Stimulated activated memory B cell treated with anti-CD40 and anti-IgM and Interleukin-4, amounts not matched to agents 10 μg/mL and 1 μg/mL and 100 μg/mL, for 72 hours (primary cell): Measurements from ENCODE around the gene BCLAF1.
A peak's percentile ranks its signal among the peaks of the same experiment; 100 is the strongest.

Source experiments
- ATAC-seq: fragments of 150-1000 bp; cut with Tn5 transposase; 2 replicates; pipeline ENCODE4 v1.10.0; 2021
- H3K27ac Mint-ChIP-seq: one replicate; pipeline ENCODE4 v1.8.0; 2022; ENCODE audit warnings: mild to moderate bottlenecking, mixed read lengths
- H3K27me3 Mint-ChIP-seq: one replicate; pipeline ENCODE4 v1.8.0; 2022; ENCODE audit warnings: mixed read lengths
- H3K36me3 Mint-ChIP-seq: one replicate; pipeline ENCODE4 v1.8.0; 2022; ENCODE audit warnings: mixed read lengths
- H3K4me1 Mint-ChIP-seq: one replicate; pipeline ENCODE4 v1.8.0; 2022; ENCODE audit warnings: mixed read lengths
- H3K4me3 Mint-ChIP-seq: one replicate; pipeline ENCODE4 v1.8.0; 2022; ENCODE audit warnings: mild to moderate bottlenecking, moderate library complexity, mixed read lengths
- H3K9me3 Mint-ChIP-seq: one replicate; pipeline ENCODE4 v1.8.0; 2022; ENCODE audit warnings: mixed read lengths

Gene BCLAF1, protein sequence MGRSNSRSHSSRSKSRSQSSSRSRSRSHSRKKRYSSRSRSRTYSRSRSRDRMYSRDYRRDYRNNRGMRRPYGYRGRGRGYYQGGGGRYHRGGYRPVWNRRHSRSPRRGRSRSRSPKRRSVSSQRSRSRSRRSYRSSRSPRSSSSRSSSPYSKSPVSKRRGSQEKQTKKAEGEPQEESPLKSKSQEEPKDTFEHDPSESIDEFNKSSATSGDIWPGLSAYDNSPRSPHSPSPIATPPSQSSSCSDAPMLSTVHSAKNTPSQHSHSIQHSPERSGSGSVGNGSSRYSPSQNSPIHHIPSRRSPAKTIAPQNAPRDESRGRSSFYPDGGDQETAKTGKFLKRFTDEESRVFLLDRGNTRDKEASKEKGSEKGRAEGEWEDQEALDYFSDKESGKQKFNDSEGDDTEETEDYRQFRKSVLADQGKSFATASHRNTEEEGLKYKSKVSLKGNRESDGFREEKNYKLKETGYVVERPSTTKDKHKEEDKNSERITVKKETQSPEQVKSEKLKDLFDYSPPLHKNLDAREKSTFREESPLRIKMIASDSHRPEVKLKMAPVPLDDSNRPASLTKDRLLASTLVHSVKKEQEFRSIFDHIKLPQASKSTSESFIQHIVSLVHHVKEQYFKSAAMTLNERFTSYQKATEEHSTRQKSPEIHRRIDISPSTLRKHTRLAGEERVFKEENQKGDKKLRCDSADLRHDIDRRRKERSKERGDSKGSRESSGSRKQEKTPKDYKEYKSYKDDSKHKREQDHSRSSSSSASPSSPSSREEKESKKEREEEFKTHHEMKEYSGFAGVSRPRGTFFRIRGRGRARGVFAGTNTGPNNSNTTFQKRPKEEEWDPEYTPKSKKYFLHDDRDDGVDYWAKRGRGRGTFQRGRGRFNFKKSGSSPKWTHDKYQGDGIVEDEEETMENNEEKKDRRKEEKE

DNA sequence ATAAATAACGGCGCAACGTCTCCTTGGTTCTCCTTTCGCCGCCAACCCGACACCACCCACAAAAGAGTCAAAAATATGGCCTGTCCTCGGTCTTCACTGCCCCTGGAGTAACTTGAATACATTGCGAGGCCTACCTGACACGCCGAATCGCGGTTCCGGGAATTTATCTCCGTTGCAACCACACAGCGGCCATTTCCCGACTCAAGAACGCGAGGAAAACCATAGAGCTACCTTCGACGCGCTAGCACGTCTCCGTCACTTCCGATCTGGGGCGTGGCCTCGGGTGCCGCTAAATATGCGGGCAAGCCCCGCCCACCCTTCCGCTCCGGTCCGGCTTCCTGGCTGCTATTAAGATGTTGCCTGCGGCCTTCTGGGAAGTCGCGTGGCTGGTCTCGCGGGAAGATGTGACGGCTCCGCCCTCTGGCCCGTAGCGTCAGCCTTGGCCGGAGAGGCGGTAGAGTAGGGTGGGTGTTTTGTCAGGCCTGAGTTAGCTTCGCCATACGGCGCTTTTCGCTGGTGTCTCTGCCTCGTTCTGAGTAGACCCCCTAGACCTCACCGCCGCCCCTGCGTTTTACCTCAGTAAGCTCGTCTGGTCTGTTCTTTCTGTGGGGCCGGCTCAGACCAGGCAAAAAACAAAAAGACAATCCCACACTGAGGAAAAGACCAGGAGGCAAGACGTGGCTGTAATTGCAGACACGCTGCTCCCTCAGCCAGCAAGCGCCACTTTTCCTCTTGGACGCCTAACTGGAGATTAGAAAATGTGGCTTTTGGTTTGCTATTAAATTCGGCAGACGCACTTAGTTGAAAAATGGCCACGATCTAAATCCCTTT, at the start of gene BCLAF1:
Gene BCLAF1 (minus strand): TSS at position 268 of the 831 bp plus-strand sequence. CDS start 9,980 bp downstream, outside the sequence.
- peaks cover 15% of the 10 kb centered on the region for H3K36me3 Mint-ChIP-seq

DNA sequence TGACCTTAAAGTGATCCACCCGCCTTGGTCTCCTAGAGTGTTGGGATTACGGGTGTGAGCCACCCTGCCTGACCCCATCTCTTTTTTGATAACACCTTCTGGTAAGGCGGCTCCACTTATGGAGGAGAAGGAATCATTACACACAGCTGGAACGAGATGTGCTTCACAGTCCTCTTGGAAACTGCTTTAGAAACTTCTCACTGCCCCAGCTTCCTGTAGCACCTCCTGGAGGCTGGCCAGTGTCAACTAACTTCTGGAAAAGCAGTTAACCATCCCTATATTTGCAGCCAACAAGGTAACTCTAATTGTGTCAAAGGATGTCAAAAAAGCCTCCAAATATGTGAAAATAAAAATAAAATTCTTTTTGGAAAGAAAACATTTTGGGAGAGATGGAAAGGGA, 48.8 kb upstream of the BCLAF1 start:
- Mint-ChIP-seq H3K4me1 (no peaks in the 10 kb centered on the region), H3K9me3 (no peaks in the 10 kb centered on the region), H3K36me3 (no peaks in the 10 kb centered on the region), H3K4me3 (no peak overlapping the region), H3K27me3 (no peaks in the 10 kb centered on the region), H3K27ac (no peak overlapping the region)
- no peak for ATAC-seq

More for the DNA sequence above, at the start of gene BCLAF1:
- peak; percentile 95 for ATAC-seq
- H3K4me3 Mint-ChIP-seq, result peak within 1 kb of the TSS; percentile 97
- no peaks in the 10 kb centered on the region for H3K9me3 Mint-ChIP-seq
- H3K27me3 Mint-ChIP-seq, result no peaks in the 10 kb centered on the region
- peaks cover 42% of the 10 kb centered on the region for H3K4me1 Mint-ChIP-seq
- peak within 1 kb of the TSS; percentile 100 for H3K27ac Mint-ChIP-seq

DNA sequence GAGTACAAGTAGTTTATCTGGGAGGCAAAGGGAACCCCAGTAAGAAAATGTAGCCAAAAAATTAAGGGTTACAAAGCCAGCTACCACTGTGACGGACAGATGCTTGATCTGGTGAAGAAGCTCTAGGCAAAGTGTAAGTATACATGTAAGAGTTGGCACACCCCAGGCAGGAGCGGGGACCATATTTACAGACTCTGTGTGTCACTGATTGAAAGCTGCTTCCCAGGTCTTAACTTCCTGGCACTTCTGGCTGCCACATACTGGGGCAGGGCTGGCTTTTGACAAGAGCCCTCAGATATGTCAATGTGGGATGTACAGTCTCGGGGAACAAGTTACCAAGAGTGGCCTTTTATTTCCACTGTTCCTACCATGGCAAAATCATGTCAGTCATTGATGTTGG, 48.0 kb upstream of the BCLAF1 start:
- no peaks in the 10 kb centered on the region for H3K36me3 Mint-ChIP-seq
- H3K4me3 Mint-ChIP-seq, result no peak overlapping the region
- H3K27ac Mint-ChIP-seq, result no peak overlapping the region
- H3K27me3 Mint-ChIP-seq, result no peaks in the 10 kb centered on the region
- ATAC-seq, result peak; percentile 50
- H3K9me3 Mint-ChIP-seq, result no peaks in the 10 kb centered on the region
- no peaks in the 10 kb centered on the region for H3K4me1 Mint-ChIP-seq

DNA sequence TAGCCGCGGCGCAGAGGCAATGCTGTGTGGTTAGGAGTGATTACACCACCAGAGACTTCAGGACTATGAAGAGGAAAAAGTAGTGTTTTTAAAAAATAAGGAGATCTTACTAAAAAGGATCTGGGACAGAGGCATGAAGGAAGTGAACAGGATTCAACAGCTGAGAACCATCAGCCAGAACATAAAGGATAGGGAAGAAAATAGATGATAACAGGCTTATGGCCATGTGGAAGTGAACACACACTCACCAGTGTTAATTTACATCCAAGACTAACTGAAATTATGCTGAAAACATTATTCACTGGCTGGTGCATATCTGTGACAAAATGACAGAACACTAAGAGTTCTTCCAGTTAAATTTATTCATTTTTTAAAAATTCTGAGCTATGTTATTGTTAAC, 47.5 kb upstream of the BCLAF1 start:
- H3K4me1 Mint-ChIP-seq, result no peaks in the 10 kb centered on the region
- no peaks in the 10 kb centered on the region for H3K27me3 Mint-ChIP-seq
- H3K4me3 Mint-ChIP-seq, result no peak overlapping the region
- ATAC-seq, result no peak
- no peaks in the 10 kb centered on the region for H3K36me3 Mint-ChIP-seq
- H3K9me3 Mint-ChIP-seq, result no peaks in the 10 kb centered on the region
- H3K27ac Mint-ChIP-seq, result no peak overlapping the region

DNA sequence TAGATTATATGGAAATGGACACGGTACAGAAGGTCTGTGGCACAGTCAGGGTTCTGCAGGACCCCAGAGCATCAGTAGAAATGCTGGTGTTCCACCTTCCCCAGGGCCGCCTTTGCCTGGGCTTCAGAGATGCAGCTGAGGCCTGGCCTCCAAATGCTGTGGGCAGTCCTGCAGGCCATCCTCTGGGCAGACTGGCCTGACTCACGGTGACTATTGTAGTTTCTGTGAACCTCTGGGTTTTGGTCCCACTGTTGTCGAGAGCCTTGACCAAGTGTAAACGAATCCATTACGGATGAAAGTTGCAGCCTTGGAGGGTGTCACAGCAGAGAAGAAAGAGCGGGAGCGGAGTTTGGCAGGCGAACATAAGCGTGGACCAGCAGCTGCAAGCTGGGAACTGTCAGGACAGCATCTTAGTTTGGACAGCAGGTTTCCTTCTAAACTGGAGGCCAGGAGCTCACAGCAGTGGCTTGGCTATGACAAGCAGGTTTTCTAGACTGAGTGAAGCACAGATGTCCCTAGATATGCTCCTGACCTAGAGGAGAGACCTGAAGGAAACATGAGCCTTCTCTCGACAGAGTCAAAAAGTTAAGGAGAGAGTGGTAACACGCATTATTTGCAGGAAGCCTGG, 46.2 kb upstream of the BCLAF1 start:
- Mint-ChIP-seq H3K36me3 (no peaks in the 10 kb centered on the region), H3K27me3 (no peaks in the 10 kb centered on the region), H3K9me3 (no peaks in the 10 kb centered on the region), H3K4me1 (no peaks in the 10 kb centered on the region), H3K27ac (no peak overlapping the region), H3K4me3 (no peak overlapping the region)
- ATAC-seq, result no peak

DNA sequence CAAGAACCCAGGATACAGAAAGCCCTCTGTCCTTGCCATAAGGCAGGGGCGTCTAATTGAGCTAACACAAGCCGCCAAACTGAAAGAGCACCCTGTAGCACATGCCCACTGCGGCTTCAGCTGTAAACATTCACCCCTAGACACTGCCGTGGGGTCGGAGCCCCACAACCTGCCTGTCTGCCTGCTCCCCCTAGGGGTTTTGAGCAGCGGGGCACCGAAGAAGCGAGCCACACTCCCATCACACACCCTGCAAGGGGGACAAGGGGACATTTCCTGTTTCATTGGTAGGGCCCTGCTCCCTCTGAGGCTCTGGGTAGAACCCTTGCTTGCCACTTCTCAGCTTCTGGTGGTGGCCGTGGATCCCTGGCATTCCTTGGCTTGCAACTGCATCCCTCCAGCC, 45.2 kb upstream of the BCLAF1 start:
- H3K4me3 Mint-ChIP-seq, result no peak overlapping the region
- no peak for ATAC-seq
- no peaks in the 10 kb centered on the region for H3K36me3 Mint-ChIP-seq
- no peaks in the 10 kb centered on the region for H3K4me1 Mint-ChIP-seq
- no peaks in the 10 kb centered on the region for H3K9me3 Mint-ChIP-seq
- no peak overlapping the region for H3K27ac Mint-ChIP-seq
- no peaks in the 10 kb centered on the region for H3K27me3 Mint-ChIP-seq

DNA sequence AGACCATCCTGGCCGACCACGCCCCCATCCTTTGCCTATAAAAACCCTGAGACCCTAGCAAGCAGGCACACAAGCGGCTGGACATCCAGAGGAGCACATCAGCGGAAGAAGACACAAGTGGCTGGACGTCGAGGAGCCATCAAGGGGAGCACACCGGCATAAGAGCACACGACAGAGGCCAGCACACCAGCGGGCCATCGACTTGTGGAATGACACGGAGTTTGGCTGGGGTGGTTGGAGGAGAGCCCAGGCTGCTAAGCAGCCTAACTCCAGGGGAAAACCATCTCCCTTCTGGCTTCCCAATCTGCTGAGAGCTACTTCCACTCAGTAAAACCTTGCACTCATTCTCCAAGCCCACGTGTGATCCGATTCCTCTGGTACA, 44.8 kb upstream of the BCLAF1 start:
- Mint-ChIP-seq H3K9me3 (no peaks in the 10 kb centered on the region), H3K27ac (no peak overlapping the region), H3K36me3 (no peaks in the 10 kb centered on the region), H3K27me3 (no peaks in the 10 kb centered on the region), H3K4me3 (no peak overlapping the region), H3K4me1 (no peaks in the 10 kb centered on the region)
- no peak for ATAC-seq

DNA sequence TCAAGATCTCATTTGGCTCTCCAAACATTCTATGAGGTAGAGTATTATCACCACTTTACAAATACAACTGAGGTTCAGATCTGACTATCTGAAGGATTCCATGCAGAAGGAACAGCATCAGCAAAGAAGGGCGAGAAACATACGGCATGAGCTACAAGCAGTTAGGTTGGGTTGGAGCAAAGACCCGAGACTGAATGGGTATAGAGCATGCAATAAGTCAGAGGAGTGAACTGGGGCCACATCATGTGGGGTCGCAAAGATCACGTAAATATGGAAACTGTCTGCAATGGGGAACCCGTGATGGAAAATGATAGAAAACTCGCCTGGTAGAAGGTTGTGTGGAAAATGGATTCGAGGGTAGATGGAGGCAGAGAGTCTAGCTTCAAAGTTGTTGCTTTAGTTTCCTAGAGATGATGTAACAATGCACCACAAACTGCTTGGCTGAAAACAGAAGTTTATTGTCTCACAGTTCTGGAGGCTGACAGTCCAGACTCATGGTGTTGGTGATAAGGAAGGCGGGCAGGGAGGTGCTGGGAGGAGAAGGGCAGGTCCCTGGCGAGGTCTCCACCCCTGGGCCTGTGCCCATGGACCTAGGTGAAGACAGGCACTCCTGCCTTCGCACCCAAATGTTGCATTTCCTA, 44.3 kb upstream of the BCLAF1 start:
- ATAC-seq, result no peak
- Mint-ChIP-seq H3K4me3 (no peak overlapping the region), H3K27me3 (no peaks in the 10 kb centered on the region), H3K4me1 (no peaks in the 10 kb centered on the region), H3K9me3 (no peaks in the 10 kb centered on the region), H3K27ac (no peak overlapping the region), H3K36me3 (no peaks in the 10 kb centered on the region)

DNA sequence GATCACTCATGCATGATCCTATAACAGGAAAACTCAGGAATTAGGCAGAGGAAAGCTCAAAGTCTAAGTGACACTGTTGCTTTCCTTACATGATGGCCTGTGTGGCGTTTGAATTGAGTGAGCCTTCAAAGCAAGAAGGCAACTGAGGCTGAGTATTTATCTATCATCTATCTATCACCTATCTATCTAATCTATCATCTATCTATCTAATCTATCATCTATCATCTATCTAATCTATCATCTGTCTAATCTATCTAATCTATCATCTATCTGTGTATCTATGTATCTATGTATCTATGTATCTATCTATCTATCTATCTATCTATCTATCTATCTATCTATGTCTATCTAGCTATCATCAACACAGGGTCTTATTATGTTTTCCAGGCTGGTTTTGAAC, 41.8 kb upstream of the BCLAF1 start:
- no peaks in the 10 kb centered on the region for H3K4me1 Mint-ChIP-seq
- no peaks in the 10 kb centered on the region for H3K9me3 Mint-ChIP-seq
- no peak for ATAC-seq
- H3K36me3 Mint-ChIP-seq, result no peaks in the 10 kb centered on the region
- H3K4me3 Mint-ChIP-seq, result no peak overlapping the region
- H3K27me3 Mint-ChIP-seq, result no peaks in the 10 kb centered on the region
- H3K27ac Mint-ChIP-seq, result no peak overlapping the region

DNA sequence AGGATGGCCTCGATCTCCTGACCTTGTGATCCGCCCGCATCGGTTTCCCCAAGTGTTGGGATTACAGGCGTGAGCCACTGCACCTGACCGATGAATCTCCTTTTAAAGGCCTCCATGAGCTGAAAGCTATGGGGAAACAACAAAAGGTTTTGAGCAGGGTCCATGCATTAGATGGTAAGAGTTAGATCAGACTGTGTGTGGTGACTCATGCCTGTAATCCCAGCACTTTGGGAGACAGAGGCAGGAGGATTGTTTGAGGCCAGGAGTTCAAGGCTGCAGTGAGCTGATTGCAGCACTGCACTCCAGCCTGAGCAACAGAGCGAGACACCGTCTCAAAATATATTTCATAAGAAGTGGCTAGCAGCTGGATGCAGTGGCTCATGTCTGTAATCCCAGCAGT, 41.0 kb upstream of the BCLAF1 start:
- Mint-ChIP-seq H3K27ac (no peak overlapping the region), H3K27me3 (no peaks in the 10 kb centered on the region), H3K4me3 (no peak overlapping the region), H3K36me3 (no peaks in the 10 kb centered on the region), H3K4me1 (no peaks in the 10 kb centered on the region), H3K9me3 (no peaks in the 10 kb centered on the region)
- no peak for ATAC-seq

DNA sequence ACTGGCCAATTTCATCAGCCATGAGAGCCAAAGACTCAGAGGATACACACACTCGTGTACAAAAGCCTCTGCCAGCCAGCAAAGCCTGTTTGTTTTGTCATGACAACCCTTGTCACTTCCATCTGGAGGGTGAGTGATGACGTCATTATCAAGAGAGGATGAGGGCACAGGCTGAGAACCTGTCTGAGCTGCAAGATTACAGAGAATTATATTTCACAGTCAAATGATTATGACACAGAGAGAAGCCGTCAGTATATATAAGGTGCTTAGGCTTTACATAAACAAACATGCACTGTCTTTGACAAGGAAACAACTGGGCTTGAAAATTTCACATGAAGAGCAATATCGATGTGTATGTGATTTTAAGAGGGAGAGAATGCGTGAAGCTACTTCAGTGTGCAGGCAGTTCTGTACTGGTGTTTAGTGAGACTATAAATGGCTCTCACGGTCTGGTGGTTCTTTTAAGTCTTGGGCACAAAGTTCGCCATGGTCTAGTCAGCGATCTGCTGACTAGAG, 36.5 kb upstream of the BCLAF1 start:
- H3K27ac Mint-ChIP-seq, result no peak overlapping the region
- no peaks in the 10 kb centered on the region for H3K36me3 Mint-ChIP-seq
- H3K27me3 Mint-ChIP-seq, result peaks cover 13% of the 10 kb centered on the region
- no peak overlapping the region for H3K4me3 Mint-ChIP-seq
- no peak for ATAC-seq
- no peaks in the 10 kb centered on the region for H3K4me1 Mint-ChIP-seq
- no peaks in the 10 kb centered on the region for H3K9me3 Mint-ChIP-seq

DNA sequence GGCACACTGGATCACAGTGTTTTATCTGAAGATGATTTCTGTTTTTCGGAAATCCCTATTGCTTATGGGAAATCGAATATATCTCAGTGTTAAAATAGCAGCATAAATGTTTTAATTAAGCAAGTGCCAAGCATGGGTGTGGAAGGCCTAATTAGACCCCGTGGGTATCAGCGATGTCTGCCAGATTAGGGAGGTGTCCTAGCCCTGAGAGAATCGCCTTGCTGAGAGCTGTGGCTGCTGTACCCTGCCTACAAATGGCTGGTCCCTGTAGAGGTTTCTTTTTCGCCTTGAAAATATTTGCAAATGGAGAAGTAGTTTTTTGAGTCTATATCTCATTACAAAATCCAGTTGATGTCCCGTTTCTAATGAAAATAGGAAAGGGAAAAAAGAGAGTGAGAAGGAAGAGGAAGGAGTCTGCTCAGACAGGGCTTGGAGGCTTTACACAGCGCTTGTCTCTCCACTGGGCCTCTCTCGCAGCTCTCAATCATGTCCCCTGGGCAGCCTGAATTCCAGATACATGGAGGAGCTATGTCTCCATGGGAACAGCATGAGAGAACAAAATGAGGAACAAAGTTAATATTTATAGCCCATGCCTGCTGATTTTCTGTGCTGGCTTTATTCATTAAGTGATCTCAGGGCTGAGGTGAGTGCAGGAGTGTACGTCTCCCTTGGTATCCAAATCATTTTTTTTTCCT, 35.2 kb upstream of the BCLAF1 start:
- Mint-ChIP-seq H3K4me1 (no peaks in the 10 kb centered on the region), H3K36me3 (no peaks in the 10 kb centered on the region), H3K27ac (no peak overlapping the region), H3K9me3 (no peaks in the 10 kb centered on the region), H3K4me3 (no peak overlapping the region), H3K27me3 (peaks cover 13% of the 10 kb centered on the region)
- ATAC-seq, result no peak

DNA sequence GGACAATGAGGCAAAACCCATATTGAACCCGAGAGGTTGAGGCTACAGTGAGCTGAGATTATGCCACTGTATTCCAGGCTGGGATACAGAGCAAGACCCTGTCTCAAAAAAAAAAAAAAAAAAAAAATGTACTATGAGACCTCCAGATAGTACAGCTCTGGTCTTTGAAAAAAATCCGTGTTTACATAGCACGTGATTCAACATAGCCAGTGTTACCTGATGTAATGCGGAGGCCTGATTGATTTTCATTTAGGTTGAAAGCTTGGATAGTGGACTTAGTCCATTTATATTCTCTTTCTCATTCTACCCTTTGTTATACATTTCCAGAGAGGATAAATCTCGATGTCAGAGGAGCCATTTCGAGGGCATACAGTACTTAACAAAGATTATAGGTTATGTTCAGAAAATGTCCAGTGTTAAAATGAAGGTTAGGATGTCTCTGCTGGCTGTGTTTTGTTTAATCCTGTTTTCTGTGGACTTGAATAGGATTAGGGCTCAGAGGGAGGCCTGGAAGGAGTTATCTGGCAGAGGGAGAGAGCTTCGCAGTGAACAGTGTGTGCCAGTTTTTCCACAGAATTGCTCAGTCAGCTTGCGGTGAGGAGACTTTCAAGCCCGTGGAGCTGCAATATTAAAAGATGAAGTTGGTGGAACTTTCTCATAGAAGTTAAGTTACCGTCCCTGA, 33.9 kb upstream of the BCLAF1 start:
- Mint-ChIP-seq H3K4me1 (no peaks in the 10 kb centered on the region), H3K27me3 (peaks cover 13% of the 10 kb centered on the region), H3K27ac (no peak overlapping the region), H3K9me3 (no peaks in the 10 kb centered on the region), H3K4me3 (no peak overlapping the region), H3K36me3 (no peaks in the 10 kb centered on the region)
- ATAC-seq, result no peak
